ENCODE data around the gene DIRAS3. TPM values are rescaled to one million over a fixed set of nuclear protein-coding genes. Genes with fewer than 3 reads are reported as not detected.

The DIRAS3 gene
- total RNA-seq, 3 donors from 2014 or later: 0.65 to 1.8 (median 0.90) TPM

DNA sequence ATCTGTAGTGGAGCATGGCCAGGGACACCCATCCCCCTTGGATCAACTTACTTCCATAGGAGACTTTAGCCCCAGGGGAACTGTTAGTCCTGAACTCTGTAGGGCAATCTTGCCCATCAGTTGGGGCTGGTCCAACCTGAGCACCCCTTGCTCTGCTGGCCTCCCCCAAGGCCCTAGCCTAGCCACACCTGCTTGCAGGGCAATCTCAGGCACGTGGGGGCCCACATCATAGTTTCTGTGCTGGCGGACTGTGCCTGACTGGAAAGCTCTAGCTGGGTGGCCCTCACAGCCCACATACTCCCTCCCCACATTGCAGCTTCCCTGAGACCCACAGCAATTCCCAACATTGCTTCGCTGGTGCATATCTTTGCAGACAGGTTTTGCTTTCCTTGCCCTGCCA is 6.6 kb upstream of the DIRAS3 start:
- TF ChIP-seq, protein P1, sequence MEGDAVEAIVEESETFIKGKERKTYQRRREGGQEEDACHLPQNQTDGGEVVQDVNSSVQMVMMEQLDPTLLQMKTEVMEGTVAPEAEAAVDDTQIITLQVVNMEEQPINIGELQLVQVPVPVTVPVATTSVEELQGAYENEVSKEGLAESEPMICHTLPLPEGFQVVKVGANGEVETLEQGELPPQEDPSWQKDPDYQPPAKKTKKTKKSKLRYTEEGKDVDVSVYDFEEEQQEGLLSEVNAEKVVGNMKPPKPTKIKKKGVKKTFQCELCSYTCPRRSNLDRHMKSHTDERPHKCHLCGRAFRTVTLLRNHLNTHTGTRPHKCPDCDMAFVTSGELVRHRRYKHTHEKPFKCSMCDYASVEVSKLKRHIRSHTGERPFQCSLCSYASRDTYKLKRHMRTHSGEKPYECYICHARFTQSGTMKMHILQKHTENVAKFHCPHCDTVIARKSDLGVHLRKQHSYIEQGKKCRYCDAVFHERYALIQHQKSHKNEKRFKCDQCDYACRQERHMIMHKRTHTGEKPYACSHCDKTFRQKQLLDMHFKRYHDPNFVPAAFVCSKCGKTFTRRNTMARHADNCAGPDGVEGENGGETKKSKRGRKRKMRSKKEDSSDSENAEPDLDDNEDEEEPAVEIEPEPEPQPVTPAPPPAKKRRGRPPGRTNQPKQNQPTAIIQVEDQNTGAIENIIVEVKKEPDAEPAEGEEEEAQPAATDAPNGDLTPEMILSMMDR (IDR thresholded peaks at IDR 0.05): no peak
- no peaks in the 10 kb centered on the region for H3K9me3 ChIP-seq
- ATAC-seq (no peak), DNase-seq (no peak)
- intact Hi-C loops (cut with DNase I, micrococcal nuclease): no loop called here
- H3K4me3 ChIP-seq: no peak overlapping the region
- no peaks in the 10 kb centered on the region for H3K36me3 ChIP-seq (ENCODE audit: low read depth)
- H3K4me1 ChIP-seq (ENCODE audit: low read depth): no peaks in the 10 kb centered on the region

DNA sequence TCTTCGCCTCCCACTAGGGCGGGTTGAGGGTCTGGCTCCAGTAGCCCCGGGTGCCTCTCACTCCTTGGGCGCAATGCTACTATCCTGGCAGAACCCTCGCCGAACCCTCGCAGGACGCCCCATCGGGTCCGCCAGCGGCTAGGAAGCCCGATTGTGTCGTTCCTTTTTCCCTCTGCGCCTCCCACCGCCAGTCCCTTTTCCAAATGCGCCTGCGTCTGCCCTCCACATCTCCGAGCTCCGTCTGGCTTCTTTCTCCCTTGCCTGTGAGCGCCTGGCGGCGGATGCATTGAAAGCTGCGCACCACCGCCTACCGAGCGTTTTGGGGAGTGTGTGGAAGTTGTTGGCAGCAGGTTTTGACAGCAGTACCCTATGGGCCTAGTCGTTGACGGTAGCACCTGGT is 1.0 kb upstream of the DIRAS3 start:
- Histone ChIP-seq H3K9me3 (no peaks in the 10 kb centered on the region), H3K36me3 (ENCODE audit: low read depth) (no peaks in the 10 kb centered on the region), H3K4me1 (ENCODE audit: low read depth) (no peaks in the 10 kb centered on the region), H3K4me3 (no peak overlapping the region)
- intact Hi-C loops (cut with DNase I, micrococcal nuclease): no loop called here
- DNase-seq (peak in 1 of 3 donors; percentile 5), ATAC-seq (peak; percentile 45)
- TF ChIP-seq, protein P1 (IDR thresholded peaks at IDR 0.05): no peak

DNA sequence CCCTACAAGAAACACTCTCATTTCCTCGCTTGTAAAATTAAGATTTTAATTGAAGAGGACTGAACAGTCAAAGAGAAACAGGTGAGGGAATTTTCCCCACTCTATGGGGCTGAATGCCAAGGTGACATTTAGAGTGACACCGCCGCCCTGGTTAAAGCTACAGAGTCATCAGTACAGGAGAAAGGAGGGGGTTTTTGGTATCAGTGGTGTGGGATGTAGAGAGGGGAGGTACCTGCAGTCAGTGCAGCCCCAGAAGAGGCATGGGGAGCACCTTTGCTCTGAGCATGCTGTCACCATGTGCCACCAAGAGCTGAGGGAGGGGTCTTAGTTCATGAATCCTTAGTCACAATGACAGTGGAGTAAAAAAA is 2.8 kb downstream of the DIRAS3 start:
- no peaks in the 10 kb centered on the region for H3K4me1 ChIP-seq (ENCODE audit: low read depth)
- ATAC-seq: no peak
- no peak overlapping the region for H3K4me3 ChIP-seq
- intact Hi-C loops (cut with DNase I, micrococcal nuclease): no loop called here
- no peak for DNase-seq
- H3K36me3 ChIP-seq (ENCODE audit: low read depth): no peaks in the 10 kb centered on the region
- no peaks in the 10 kb centered on the region for H3K9me3 ChIP-seq
- TF ChIP-seq, protein P1 (IDR thresholded peaks at IDR 0.05): no peak

DNA sequence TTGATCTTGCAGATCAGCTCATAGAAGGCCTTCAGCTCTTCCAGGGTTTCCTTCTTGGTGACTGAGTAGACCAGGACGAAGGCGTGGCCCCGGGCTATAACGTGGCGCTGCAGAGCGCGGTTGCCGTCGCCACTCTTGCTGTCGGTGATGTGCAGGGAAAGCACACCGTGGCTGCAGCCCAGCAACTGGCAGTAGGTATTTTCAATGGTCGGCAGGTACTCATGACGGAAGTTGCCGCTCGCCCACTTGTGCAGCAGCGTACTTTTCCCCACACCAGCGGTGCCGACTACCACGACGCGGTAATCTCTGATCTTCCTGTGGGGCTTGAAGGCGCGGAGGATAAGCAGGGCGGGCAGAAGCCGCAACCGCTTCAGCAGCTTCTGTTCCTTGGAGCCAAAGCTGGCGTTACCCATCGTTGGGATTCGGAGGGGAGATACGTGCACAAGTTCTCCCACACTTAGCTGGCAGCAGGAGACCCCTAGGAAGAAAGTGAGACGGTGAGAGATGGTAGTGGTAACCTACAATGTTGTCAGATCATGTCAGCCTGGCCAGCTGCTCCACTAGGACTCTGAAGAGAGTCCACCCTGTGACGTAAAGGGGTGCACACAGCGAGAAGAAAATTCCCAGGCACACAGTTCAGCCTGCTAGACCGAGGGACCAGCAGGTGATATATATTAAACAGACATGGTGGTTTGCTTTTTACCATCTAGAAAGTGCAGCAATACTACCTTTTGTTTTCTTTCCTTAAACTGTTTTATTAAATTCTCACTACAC is 3.4 kb downstream of the DIRAS3 start:
- TF ChIP-seq, protein P1 (IDR thresholded peaks at IDR 0.05): no peak
- H3K4me3 ChIP-seq: no peak overlapping the region
- no peaks in the 10 kb centered on the region for H3K9me3 ChIP-seq
- DNase-seq (peak in 2 of 3 donors; percentile 11 to 37), ATAC-seq (peak; percentile 53)
- H3K36me3 ChIP-seq (ENCODE audit: low read depth): no peaks in the 10 kb centered on the region
- no peaks in the 10 kb centered on the region for H3K4me1 ChIP-seq (ENCODE audit: low read depth)
- intact Hi-C loops (cut with DNase I, micrococcal nuclease): no loop called here

DNA sequence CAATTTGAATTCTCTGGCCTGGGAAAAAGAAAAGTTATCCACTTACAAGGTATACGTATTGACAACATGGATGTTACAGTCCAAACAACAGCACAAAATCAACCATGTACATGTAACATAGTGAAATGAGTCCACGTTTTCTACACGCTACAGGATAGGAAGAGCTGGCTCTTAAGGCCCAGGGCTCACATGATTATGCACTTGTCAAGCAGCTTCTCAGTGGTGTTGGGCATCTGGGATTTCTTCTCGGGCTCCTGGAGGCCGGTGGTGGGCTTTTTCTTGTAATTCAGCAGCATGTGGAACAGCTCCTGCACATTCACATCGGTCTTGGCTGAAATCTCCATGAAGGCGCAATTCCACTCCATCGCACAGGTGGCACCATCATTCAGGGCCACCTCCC is 4.0 kb downstream of the DIRAS3 start:
- intact Hi-C loops (cut with DNase I, micrococcal nuclease): no loop called here
- no peaks in the 10 kb centered on the region for H3K9me3 ChIP-seq
- DNase-seq (no peak), ATAC-seq (no peak)
- TF ChIP-seq, protein P1 (IDR thresholded peaks at IDR 0.05): no peak
- no peak overlapping the region for H3K4me3 ChIP-seq
- no peaks in the 10 kb centered on the region for H3K4me1 ChIP-seq (ENCODE audit: low read depth)
- no peaks in the 10 kb centered on the region for H3K36me3 ChIP-seq (ENCODE audit: low read depth)

All from mucosa of descending colon (tissue), 3 donors.